Measurements from ENCODE around the gene CCDC138. TPM values are rescaled to one million over a fixed set of nuclear protein-coding genes. Genes with fewer than 3 reads are reported as not detected.

Gene CCDC138
- total and polyA plus RNA-seq, 2 of the 13 experiments (the other 11 are each of a cell fraction or from before 2014, with no cell fraction given) = 5.6 to 32.5 TPM

- TF ChIP-seq AHDC1 (CRISPR knock-in tag; IDR thresholded peaks at IDR 0.05; ENCODE audit: borderline replicate concordance) (peak; percentile 54; the same call in 1 of the 2 replicates), ERF (CRISPR knock-in tag; IDR thresholded peaks at IDR 0.05) (no peak; the same call in none of the 2 replicates), ZNF737 (CRISPR knock-in tag; IDR thresholded peaks at IDR 0.05; ENCODE audit: borderline replicate concordance) (no peak), SRSF1 (optimal IDR thresholded peaks at IDR 0.05; ENCODE audit: low read depth, low read length) (no peak), TFDP2 (CRISPR knock-in tag; IDR thresholded peaks at IDR 0.05) (no peak), SOX13 (IDR thresholded peaks at IDR 0.05) (no peak), SOX13 (CRISPR knock-in tag; conservative IDR thresholded peaks at IDR 0.05 in 1 of 2, IDR thresholded peaks at IDR 0.05 in 1 of 2) (peak in 1 of 2 experiments; percentile 80; a peak in 2 of 4 replicates), TEF (CRISPR knock-in tag; IDR thresholded peaks at IDR 0.05) (peak; percentile 86), HMGA1 (CRISPR knock-in tag; conservative IDR thresholded peaks at IDR 0.05) (no peak), KDM6A (CRISPR knock-in tag; IDR thresholded peaks at IDR 0.05; ENCODE audit: low read depth) (peak; percentile 56; the same call in 1 of the 2 replicates), FOXA1 (IDR thresholded peaks at IDR 0.05) (no peak), FOXA1 (CRISPR knock-in tag; IDR thresholded peaks at IDR 0.05) (peak; percentile 24; the same call in 1 of the 2 replicates), ARID2 (CRISPR knock-in tag; IDR thresholded peaks at IDR 0.05; ENCODE audit: borderline replicate concordance) (0 out of 2 replicates have a peak, but pooled peaks have one; percentile 55), NR2F6 (IDR thresholded peaks at IDR 0.05) (0 out of 2 replicates have a peak, but pooled peaks have one; percentile 8), NR2F6 (CRISPR knock-in tag; IDR thresholded peaks at IDR 0.05) (no peak), SNAPC5 (CRISPR knock-in tag; IDR thresholded peaks at IDR 0.05; ENCODE audit: borderline replicate concordance) (no peak), ZNF263 (CRISPR knock-in tag; IDR thresholded peaks at IDR 0.05) (no peak), CEBPG (CRISPR knock-in tag; IDR thresholded peaks at IDR 0.05) (peak; percentile 82), HNRNPUL1 (IDR thresholded peaks at IDR 0.05; ENCODE audit: low read depth, low read length) (peak; percentile 87), ZNF577 (CRISPR knock-in tag; IDR thresholded peaks at IDR 0.05; ENCODE audit: borderline replicate concordance, low read depth) (no peak), ELF1 (CRISPR knock-in tag; IDR thresholded peaks at IDR 0.05) (no peak)
These were observed 24.7 kb downstream of the CCDC138 start (continued) for GRCh38 chr2:108810993-108811957.

Measured in HepG2 (cell line).